Common myeloid progenitor, CD34-positive (primary cell): ENCODE data around the gene MRPL32.

Source experiments
- CTCF ChIA-PET: fragments of 350-600 bp; sonication (Branson Sonifier 250); formaldehyde crosslinking; loops from one replicate; lab custom pipeline; 2021; ENCODE audit warnings: antibody characterized with exemption; lab: Charles Lee
- POLR2A ChIA-PET: fragments of 350-600 bp; sonication (Branson Sonifier 250); formaldehyde crosslinking; loops from one replicate; lab custom pipeline; 2021; ENCODE audit warnings: antibody characterized with exemption; lab: Charles Lee
- DNase-seq, 3 donors: peaks; one replicate each; pipeline versions ENCODE4 v3.0.0 to v3.0.0-alpha.2; 2013
- H3K27ac ChIP-seq, 2 experiments: 1 replicate in 1 of 2; 2 replicates in 1 of 2; pipeline ENCODE4 v1.7.0; 2013; ENCODE audit warnings: inconsistent platforms in 2 of 2, low read length in 2 of 2, mild to moderate bottlenecking in 2 of 2, low read depth in 1 of 2, moderate library complexity in 1 of 2; ENCODE audit not compliant: severe bottlenecking in 2 of 2, insufficient read depth in 1 of 2, poor library complexity in 1 of 2
- H3K27me3 ChIP-seq, 5 experiments: replicated peaks in 2 of 5; 1 replicate in 3 of 5; 2 replicates in 2 of 5; pipeline versions ENCODE4 v1.6.1 to v1.7.0; 2013; ENCODE audit warnings: low read length in 4 of 5, mild to moderate bottlenecking in 2 of 5, moderate library complexity in 2 of 5, inconsistent platforms in 1 of 5; ENCODE audit not compliant: insufficient read depth in 5 of 5, control insufficient read depth in 4 of 5
- H3K36me3 ChIP-seq, 4 experiments: 1 replicate in 2 of 4; 2 replicates in 2 of 4; pipeline versions ENCODE4 v1.6.1 to v1.7.0; 2013; ENCODE audit warnings: low read length in 3 of 4, control low read depth in 1 of 4, mild to moderate bottlenecking in 1 of 4; ENCODE audit not compliant: control insufficient read depth in 4 of 4, insufficient read depth in 4 of 4
- H3K4me1 ChIP-seq, 4 experiments: 1 replicate in 3 of 4; 2 replicates in 1 of 4; pipeline versions ENCODE4 v1.6.1 to v1.7.1; 2013; ENCODE audit warnings: low read length in 3 of 4, mild to moderate bottlenecking in 3 of 4, control low read depth in 1 of 4, inconsistent platforms in 1 of 4, moderate library complexity in 1 of 4; ENCODE audit not compliant: control insufficient read depth in 4 of 4, insufficient read depth in 4 of 4; ENCODE audit errors: control extremely low read depth in 1 of 4
- H3K4me3 ChIP-seq, 7 experiments: 1 replicate in 4 of 7; 2 replicates in 3 of 7; pipeline versions ENCODE4 v1.5.1 to v1.7.0; 2013; ENCODE audit warnings: mild to moderate bottlenecking in 7 of 7, low read length in 6 of 7, moderate library complexity in 6 of 7, inconsistent platforms in 2 of 7, low read depth in 2 of 7, control low read depth in 1 of 7; ENCODE audit not compliant: insufficient read depth in 4 of 7, control insufficient read depth in 1 of 7; ENCODE audit errors: extremely low read depth in 1 of 7
- H3K9me3 ChIP-seq, 5 experiments: 1 replicate in 4 of 5; 2 replicates in 1 of 5; pipeline versions ENCODE4 v1.6.1 to v1.7.1; 2013; ENCODE audit warnings: low read length in 4 of 5, mild to moderate bottlenecking in 2 of 5, inconsistent platforms in 1 of 5, low read depth in 1 of 5, moderate library complexity in 1 of 5; ENCODE audit not compliant: control insufficient read depth in 4 of 5, insufficient read depth in 2 of 5; ENCODE audit errors: control extremely low read depth in 1 of 5
- WGBS: methylation state at CpG from one replicate; pipeline ENCODE4 v1.1.5; 2013; ENCODE audit not compliant: insufficient coverage; 5-methylcytosine and 5-hydroxymethylcytosine counted together

The MRPL32 gene

DNA sequence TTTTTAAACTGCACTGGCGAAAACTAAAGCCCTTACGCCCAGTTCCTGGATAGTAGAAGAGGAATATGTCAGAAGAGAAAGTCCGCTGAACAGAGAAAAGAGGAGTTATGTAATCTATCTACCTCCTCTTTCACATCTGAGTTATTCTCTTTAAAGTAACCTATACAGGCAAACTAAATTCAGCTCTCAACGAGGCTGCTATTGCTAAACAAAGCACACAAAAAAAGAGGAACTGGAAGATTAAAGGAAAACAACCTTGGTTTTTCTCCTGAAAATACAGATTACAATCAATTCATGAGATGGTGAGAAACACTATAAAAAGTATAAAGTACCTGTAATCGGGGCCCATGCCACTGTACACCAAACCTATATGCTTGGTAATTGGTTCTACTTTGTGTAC lies 6.0 kb upstream of the MRPL32 start:
- POLR2A ChIA-PET: interaction anchor here (0.6 kb wide), 1 partner anchor 323 kb away, joined by 3 read pairs; no protein-coding TSS in a partner anchor
- DNase-seq: peak in 2 of 3 donors; percentile 25 to 31
- Histone ChIP-seq H3K9me3 (no peaks in the 10 kb centered on the region), H3K4me3 (peak overlapping the region in 1 of 7 experiments; percentile 3), H3K36me3 (peaks cover 21 to 47% (median 34%) of the 10 kb centered on the region in 4 experiments), H3K27me3 (no peaks in the 10 kb centered on the region), H3K4me1 (peaks cover 8 to 51% (median 24%) of the 10 kb centered on the region in 4 experiments), H3K27ac (peak overlapping the region in 1 of 2 experiments; percentile 41)
- CTCF ChIA-PET: interaction anchor here (0.6 to 1.9 kb wide), 3 partner anchors 9 to 336 kb away, joined by 3 to 4 read pairs (median 4); no protein-coding TSS in a partner anchor
- no CpG with 5 or more reads among the region's 5 CpGs for WGBS

DNA sequence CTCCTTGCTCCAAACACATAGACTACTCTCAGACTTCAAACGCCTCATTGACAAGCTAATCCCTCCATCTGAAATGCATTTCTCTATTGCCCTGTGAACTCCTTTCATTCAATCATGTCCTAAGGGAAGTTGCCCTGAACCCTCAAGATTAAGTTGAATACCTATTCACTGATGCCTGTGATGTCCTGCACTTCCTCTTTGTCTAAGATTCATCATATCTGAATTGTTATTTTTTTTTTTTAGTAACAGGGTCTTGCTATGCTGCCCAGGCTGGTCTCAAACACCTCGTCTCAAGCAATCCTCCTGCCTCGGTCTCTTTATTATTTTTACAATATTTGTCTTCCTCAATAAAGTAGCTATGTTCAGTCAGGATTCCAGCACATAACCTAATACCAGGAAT lies 3.4 kb upstream of the MRPL32 start:
- Histone ChIP-seq H3K9me3 (no peaks in the 10 kb centered on the region), H3K27ac (no peak overlapping the region), H3K36me3 (peaks cover 0 to 26% (median 15%) of the 10 kb centered on the region in 4 experiments), H3K4me1 (peaks cover 13 to 62% (median 30%) of the 10 kb centered on the region in 4 experiments), H3K27me3 (no peaks in the 10 kb centered on the region), H3K4me3 (no peak overlapping the region)
- DNase-seq: peak in 2 of 3 donors; percentile 43 to 60
- WGBS: 61% methylated on average over 3 of the region's 3 CpGs
- ChIA-PET CTCF (interaction anchor here (0.9 to 2.9 kb wide), 5 partner anchors 13 to 986 kb away, joined by 3 to 8 read pairs (median 4); no protein-coding TSS in a partner anchor), POLR2A (no interaction called here)

DNA sequence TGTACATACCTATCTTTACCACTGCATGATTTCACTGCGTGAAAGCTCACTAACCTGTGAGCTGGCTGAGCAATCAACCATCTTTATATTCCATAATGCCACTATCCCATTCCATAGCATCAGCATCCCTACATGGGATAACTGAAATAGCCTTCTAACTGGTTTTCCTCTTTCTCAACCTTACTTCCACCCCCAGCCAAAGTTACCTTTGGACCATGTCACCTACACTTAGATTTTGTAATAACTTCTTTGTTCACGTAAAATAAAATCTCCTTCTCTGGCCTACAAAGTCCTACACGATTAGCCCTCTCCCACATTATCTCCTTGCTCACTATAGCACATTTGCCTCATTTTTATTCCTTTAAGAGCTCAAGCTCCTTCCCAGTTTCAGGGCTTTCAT lies 2.7 kb upstream of the MRPL32 start:
- peaks cover 0 to 20% (median 10%) of the 10 kb centered on the region in 4 experiments for H3K36me3 ChIP-seq
- no peak for DNase-seq
- ChIA-PET POLR2A (no interaction called here), CTCF (interaction anchor here (0.9 to 2.9 kb wide), 5 partner anchors 12 to 987 kb away, joined by 3 to 8 read pairs (median 4); no protein-coding TSS in a partner anchor)
- H3K4me3 ChIP-seq: peak overlapping the region in 1 of 7 experiments; percentile 20
- H3K4me1 ChIP-seq: peaks cover 13 to 62% (median 30%) of the 10 kb centered on the region in 4 experiments
- H3K27ac ChIP-seq: no peak overlapping the region
- no peaks in the 10 kb centered on the region for H3K27me3 ChIP-seq
- H3K9me3 ChIP-seq: no peaks in the 10 kb centered on the region
- WGBS: 61% methylated on average over 3 of the region's 3 CpGs

DNA sequence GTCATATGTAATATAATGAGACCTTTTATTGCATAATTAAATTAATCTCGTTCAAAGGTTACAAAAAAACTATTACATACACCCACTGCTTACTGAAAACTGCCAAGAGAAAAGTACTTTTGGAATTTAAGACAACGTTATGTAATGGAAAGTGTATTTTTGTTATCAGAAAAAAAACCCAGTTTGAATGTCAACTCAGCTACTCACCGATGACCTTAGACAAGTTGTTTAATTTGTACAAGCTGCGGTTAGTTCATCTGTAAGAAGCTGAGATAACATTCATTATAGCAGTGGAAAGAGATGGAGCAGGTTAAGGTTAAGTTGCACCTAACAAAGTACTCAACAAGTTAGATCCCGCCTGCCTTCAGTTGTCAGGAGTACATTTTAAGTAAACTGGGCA lies 1.3 kb upstream of the MRPL32 start:
- Histone ChIP-seq H3K4me3 (peak overlapping the region in 6 of 7 experiments; percentile 96 to 100 (median 98)), H3K4me1 (peaks cover 13 to 52% (median 28%) of the 10 kb centered on the region in 4 experiments), H3K27me3 (no peaks in the 10 kb centered on the region), H3K9me3 (no peaks in the 10 kb centered on the region), H3K27ac (peak overlapping the region; percentile 85 to 92), H3K36me3 (peaks cover 3 to 18% (median 9%) of the 10 kb centered on the region in 4 experiments)
- no peak for DNase-seq
- 25% methylated on average over 1 of the region's 5 CpGs for WGBS
- POLR2A ChIA-PET: no interaction called here
- CTCF ChIA-PET: interaction anchor here (1.2 to 3.1 kb wide), 5 partner anchors 9 to 32 kb away, joined by 3 to 16 read pairs (median 3); no protein-coding TSS in a partner anchor

DNA sequence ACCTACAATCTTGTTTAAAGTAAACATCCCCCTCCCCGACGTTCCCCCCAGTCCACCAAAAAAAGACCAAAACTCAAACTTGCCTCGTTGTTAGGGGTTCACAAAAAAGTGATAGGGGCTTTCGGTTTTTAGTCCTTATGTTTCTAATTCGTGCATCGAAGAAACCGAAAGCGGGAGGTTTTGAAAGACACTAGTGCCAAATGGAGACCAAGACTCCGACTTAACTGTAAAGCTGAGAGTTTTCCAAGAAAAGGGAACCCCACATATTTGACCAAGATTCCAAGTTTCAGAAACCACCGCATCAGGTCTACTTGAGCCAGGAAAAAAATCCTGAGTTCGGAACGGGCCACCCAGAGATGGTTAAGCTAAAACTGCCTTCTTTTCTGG lies 736 bp upstream of the MRPL32 start:
- ChIA-PET CTCF (interaction anchor here (0.7 to 3.1 kb wide), 6 partner anchors 10 to 281 kb away, joined by 3 to 16 read pairs (median 3); no protein-coding TSS in a partner anchor), POLR2A (interaction anchor here (1.3 kb wide), 1 partner anchor 19 kb away, joined by 3 read pairs; the partner anchor contains the start of gene C7orf25)
- 0% methylated on average over 9 of the region's 12 CpGs for WGBS
- no peaks in the 10 kb centered on the region for H3K27me3 ChIP-seq
- peaks cover 6 to 21% (median 11%) of the 10 kb centered on the region in 4 experiments for H3K36me3 ChIP-seq
- H3K27ac ChIP-seq: peak overlapping the region; percentile 85 to 92
- H3K4me1 ChIP-seq: peaks cover 11 to 47% (median 25%) of the 10 kb centered on the region in 4 experiments
- no peaks in the 10 kb centered on the region for H3K9me3 ChIP-seq
- DNase-seq: no peak
- peak overlapping the region; percentile 85 to 100 (median 98) for H3K4me3 ChIP-seq

DNA sequence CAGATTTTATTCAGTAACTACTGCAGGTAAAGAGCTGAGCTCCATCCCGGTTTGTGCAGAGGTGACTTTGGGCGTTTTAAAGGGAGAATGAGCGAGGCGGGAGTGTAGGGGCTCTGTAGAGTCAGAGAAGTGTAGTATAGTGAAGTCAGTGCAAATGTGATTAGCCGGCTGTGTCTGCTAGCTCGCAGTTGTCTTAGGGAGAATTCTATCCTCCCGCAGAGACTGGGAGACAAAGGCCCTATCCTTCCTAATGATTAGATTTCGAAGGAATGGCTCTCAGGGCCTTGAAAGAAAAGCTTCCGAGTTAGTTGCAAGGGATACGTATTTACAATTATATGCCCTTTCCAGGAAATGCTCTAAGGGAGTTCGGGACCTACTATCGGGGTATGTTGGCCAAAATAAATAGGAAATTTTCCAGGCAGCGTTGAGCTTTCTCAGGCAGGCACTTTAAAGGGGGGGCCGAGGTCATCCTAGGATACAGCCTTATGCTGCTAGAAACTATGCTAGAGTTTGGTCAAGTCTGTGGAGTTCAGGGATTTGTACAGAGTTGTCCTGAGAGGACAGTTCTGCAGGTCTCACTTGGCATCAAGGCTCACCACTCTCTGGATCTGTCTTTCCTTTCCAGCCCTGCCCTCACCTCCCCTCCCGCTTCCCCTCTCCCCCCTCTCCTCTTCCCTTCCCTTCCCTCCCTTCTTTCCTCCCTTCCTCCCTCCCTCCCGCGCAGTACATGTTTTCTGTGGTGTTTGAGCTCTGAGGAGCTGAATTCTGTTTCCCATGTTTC lies 825 bp downstream of the MRPL32 start:
- peak in 1 of 3 donors; percentile 24 for DNase-seq
- Histone ChIP-seq H3K9me3 (no peaks in the 10 kb centered on the region), H3K36me3 (peaks cover 6 to 25% (median 17%) of the 10 kb centered on the region in 4 experiments), H3K4me3 (peak overlapping the region; percentile 85 to 100 (median 98)), H3K27ac (peak overlapping the region; percentile 85 to 92), H3K4me1 (peaks cover 10 to 33% (median 23%) of the 10 kb centered on the region in 4 experiments), H3K27me3 (no peaks in the 10 kb centered on the region)
- POLR2A ChIA-PET: interaction anchor here (0.6 to 0.7 kb wide), 3 partner anchors 13 to 1922 kb away, joined by 3 to 5 read pairs (median 3); no protein-coding TSS in a partner anchor
- CTCF ChIA-PET: interaction anchor here (0.8 to 3.1 kb wide), 9 partner anchors 9 to 954 kb away, joined by 3 to 16 read pairs (median 3); no protein-coding TSS in a partner anchor
- 0% methylated on average over 13 of the region's 17 CpGs for WGBS
